ENCODE measurements around the gene FOXP1. TPM values are rescaled to one million over a fixed set of nuclear protein-coding genes. Genes with fewer than 3 reads are reported as not detected.

The FOXP1 gene
- total and polyA plus RNA-seq, 2 of the 13 experiments (the other 11 are each of a cell fraction or from before 2014, with no cell fraction given), result 40.4 to 59.0 TPM

- TF ChIP-seq MNT (IDR thresholded peaks at IDR 0.05) (no peak), IRF1 (CRISPR knock-in tag; IDR thresholded peaks at IDR 0.05; ENCODE audit: low read depth) (no peak), HNRNPUL1 (IDR thresholded peaks at IDR 0.05; ENCODE audit: low read depth, low read length) (no peak), TCF7L2 (IDR thresholded peaks at IDR 0.05; ENCODE audit: low read depth, low read length) (peak; percentile 96), RNF2 (conservative IDR thresholded peaks at IDR 0.05; ENCODE audit: low read depth) (no peak), GABPA (IDR thresholded peaks at IDR 0.05; ENCODE audit: low read depth, low read length) (no peak), GABPA (CRISPR knock-in tag; IDR thresholded peaks at IDR 0.05; ENCODE audit: low read depth) (no peak), ARNTL (CRISPR knock-in tag; IDR thresholded peaks at IDR 0.05) (0 out of 2 replicates have a peak, but pooled peaks have one; percentile 29), SRSF9 (IDR thresholded peaks at IDR 0.05; ENCODE audit: borderline replicate concordance, insufficient read depth, low read depth, low read length, poor library complexity, severe bottlenecking) (no peak), SALL1 (CRISPR knock-in tag; IDR thresholded peaks at IDR 0.05) (no peak), ZNF879 (CRISPR knock-in tag; IDR thresholded peaks at IDR 0.05) (no peak), BRF2 (CRISPR knock-in tag; IDR thresholded peaks at IDR 0.05) (no peak), TEF (CRISPR knock-in tag; IDR thresholded peaks at IDR 0.05) (no peak), ZNF530 (CRISPR knock-in tag; IDR thresholded peaks at IDR 0.05; ENCODE audit: low read depth) (no peak), THAP7 (CRISPR knock-in tag; IDR thresholded peaks at IDR 0.05) (no peak), ZNF629 (CRISPR knock-in tag; conservative IDR thresholded peaks at IDR 0.05) (no peak), U2AF1 (optimal IDR thresholded peaks at IDR 0.05; ENCODE audit: low read depth, low read length) (no peak), ZSCAN22 (CRISPR knock-in tag; IDR thresholded peaks at IDR 0.05) (no peak), RBFOX2 (IDR thresholded peaks at IDR 0.05; ENCODE audit: low read depth, low read length) (no peak), FOXP4 (CRISPR knock-in tag; IDR thresholded peaks at IDR 0.05) (peak; percentile 85), CREB3 (CRISPR knock-in tag; IDR thresholded peaks at IDR 0.05) (no peak), FLYWCH1 (CRISPR knock-in tag; IDR thresholded peaks at IDR 0.05) (no peak), HHEX (CRISPR knock-in tag; IDR thresholded peaks at IDR 0.05) (peak; percentile 83)
Observed at GRCh38 chr3:71060536-71060935, 523.0 kb downstream of the FOXP1 start (continued).
